BLaER1 treated with 17β-estradiol and CSF1 and Interleukin-3, amounts not matched to agents 10 nM and 100 nM (cell line): ENCODE measurements around the gene HMGB1.

Experiments used
- H3K27ac ChIP-seq, 11 experiments: shearing (Covaris generic); formaldehyde crosslinking; 2 replicates each; pipeline ENCODE4 v1.8.1; 2022
- H3K27me3 ChIP-seq, 11 experiments: shearing (Covaris generic); formaldehyde crosslinking; 2 replicates each; pipeline ENCODE4 v1.8.1; 2022
- H3K36me3 ChIP-seq, 11 experiments: shearing (Covaris generic); formaldehyde crosslinking; 2 replicates each; pipeline ENCODE4 v1.8.1; 2022
- H3K4me1 ChIP-seq, 10 experiments: shearing (Covaris generic); formaldehyde crosslinking; 2 replicates each; pipeline ENCODE4 v1.8.1; 2022
- H3K4me2 ChIP-seq, 11 experiments: shearing (Covaris generic); formaldehyde crosslinking; 2 replicates each; pipeline ENCODE4 v1.8.1; 2022
- H3K4me3 ChIP-seq, 10 experiments: shearing (Covaris generic); formaldehyde crosslinking; 2 replicates each; pipeline ENCODE4 v1.8.1; 2022
- H3K9ac ChIP-seq, 11 experiments: shearing (Covaris generic); formaldehyde crosslinking; 2 replicates each; pipeline ENCODE4 v1.8.1; 2022
- H3K9me3 ChIP-seq, 11 experiments: shearing (Covaris generic); formaldehyde crosslinking; replicated peaks in 1 of 11; 2 replicates each; pipeline ENCODE4 v1.8.1; 2022
- H4K20me1 ChIP-seq, 11 experiments: shearing (Covaris generic); formaldehyde crosslinking; 2 replicates each; pipeline ENCODE4 v1.8.1; 2022
- Cebpa-rat ChIP-seq, 11 experiments: shearing (Covaris generic); IDR thresholded peaks; 2 replicates each; pipeline ENCODE4 v1.8.1; 2022

HMGB1 gene

DNA sequence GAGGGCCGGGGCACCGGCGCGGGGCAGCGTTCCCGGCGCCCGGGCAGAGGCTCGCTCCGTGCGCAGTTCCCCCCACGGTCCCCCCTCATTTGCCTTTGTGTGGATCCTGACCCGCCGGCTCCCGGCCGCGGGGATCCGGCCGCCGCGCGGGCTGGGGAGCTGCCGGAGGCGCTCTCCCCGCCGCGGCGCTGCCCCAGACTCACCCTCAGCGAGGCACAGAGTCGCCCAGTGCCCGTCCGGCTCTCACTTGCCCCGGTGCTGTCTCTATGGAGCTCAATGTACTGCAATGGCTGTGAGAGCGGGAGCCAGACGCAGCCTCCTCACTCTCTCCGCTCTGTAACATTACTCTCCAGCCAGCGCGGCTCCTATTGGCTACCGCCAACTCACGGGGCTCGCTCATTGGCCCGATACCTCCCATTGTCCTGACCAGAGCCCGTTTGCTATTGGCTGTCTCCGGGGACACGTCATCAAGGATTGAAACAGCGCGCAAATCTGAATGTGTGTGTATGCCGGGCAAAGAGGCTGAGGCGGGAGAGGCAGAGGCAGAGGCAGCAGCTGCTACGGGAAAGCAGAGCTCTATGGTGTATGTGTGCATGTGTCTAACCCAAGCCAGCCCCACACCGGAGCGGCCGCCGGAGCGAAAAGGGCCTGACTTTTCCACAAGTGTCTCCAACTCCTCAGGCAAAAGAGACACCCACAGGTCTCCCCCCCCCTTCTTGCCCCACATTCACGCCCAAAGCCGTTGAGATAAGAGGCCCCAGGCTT, at the start of gene HMGB1:
TSS of gene HMGB1 (minus strand) at position 344 of the 765 bp plus-strand sequence. CDS start 2,256 bp downstream, outside the sequence.
- H3K9ac ChIP-seq, result peak within 1 kb of the TSS; percentile 98 to 100 (median 100)
- H3K4me1 ChIP-seq, result peaks cover 21 to 42% (median 40%) of the 10 kb centered on the region in 10 experiments
- peaks cover 0 to 34% (median 17%) of the 10 kb centered on the region in 11 experiments; a peak in 14 of 22 replicates for H4K20me1 ChIP-seq
- H3K4me2 ChIP-seq, result peak within 1 kb of the TSS; percentile 84 to 99 (median 94)
- H3K9me3 ChIP-seq, result no peaks in the 10 kb centered on the region
- peak within 1 kb of the TSS; percentile 98 to 100 (median 100) for H3K27ac ChIP-seq
- TF ChIP-seq Cebpa-rat (IDR thresholded peaks at IDR 0.05), result no peak
- H3K4me3 ChIP-seq, result peak within 1 kb of the TSS; percentile 85 to 100 (median 100)
- peaks cover 13 to 35% (median 28%) of the 10 kb centered on the region in 11 experiments; a peak in 21 of 22 replicates for H3K36me3 ChIP-seq
- H3K27me3 ChIP-seq, result no peaks in the 10 kb centered on the region

DNA sequence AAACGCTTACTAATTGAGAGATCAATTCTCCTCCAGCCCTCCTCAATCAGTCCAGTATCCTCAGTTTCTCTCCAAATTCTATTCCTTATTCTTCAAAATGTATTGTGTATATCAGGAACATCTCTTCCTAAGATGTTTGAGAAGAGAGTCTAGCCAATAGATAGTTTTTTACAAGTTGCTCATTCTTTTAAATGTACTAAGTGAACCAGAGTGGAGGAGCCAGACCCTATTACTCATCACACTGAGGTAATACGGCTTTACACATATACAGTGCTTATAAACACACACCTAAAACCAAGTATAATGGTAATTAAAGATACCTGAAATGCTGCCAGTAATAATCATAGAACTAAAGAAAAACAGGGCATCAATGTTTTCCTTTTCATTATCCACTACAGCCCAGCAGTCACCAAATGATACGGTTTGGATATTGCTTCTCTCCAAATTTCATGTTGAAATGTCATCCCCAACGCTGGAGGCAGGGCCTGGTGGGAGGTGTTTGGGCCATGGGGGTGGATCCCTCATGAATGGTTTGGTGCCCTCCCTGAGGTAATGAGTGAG, 45.2 kb upstream of the HMGB1 start:
- TF ChIP-seq Cebpa-rat (IDR thresholded peaks at IDR 0.05), result no peak
- Histone ChIP-seq H3K9me3 (no peaks in the 10 kb centered on the region), H4K20me1 (no peaks in the 10 kb centered on the region), H3K27ac (no peak overlapping the region), H3K27me3 (no peaks in the 10 kb centered on the region), H3K4me3 (no peak overlapping the region), H3K4me2 (no peak overlapping the region), H3K4me1 (no peaks in the 10 kb centered on the region), H3K36me3 (no peaks in the 10 kb centered on the region), H3K9ac (no peak overlapping the region)

DNA sequence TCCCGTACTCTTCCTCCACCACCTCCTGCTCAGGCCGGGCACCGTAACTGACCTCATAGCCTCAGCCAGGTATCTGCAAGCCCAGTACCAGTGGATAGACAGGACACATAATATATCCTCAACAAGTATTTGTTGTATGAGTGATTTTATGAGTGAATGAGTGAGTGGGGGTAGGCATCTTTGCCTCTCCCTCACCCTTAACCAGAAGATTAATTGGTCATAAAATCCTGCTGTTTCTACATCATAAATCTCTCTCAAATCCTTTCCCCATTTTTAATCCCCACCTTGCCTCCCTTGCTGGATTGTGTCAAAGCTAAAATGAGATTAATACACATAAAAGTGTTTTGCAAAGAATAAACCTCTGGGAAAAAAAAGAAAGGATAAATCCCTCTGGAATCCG, 44.4 kb upstream of the HMGB1 start:
- H3K4me1 ChIP-seq, result no peaks in the 10 kb centered on the region
- no peaks in the 10 kb centered on the region for H3K27me3 ChIP-seq
- H3K4me3 ChIP-seq, result no peak overlapping the region
- H3K36me3 ChIP-seq, result no peaks in the 10 kb centered on the region
- no peaks in the 10 kb centered on the region for H3K9me3 ChIP-seq
- H3K4me2 ChIP-seq, result no peak overlapping the region
- TF ChIP-seq Cebpa-rat (IDR thresholded peaks at IDR 0.05), result no peak
- no peak overlapping the region for H3K27ac ChIP-seq
- H4K20me1 ChIP-seq, result no peaks in the 10 kb centered on the region
- no peak overlapping the region for H3K9ac ChIP-seq

DNA sequence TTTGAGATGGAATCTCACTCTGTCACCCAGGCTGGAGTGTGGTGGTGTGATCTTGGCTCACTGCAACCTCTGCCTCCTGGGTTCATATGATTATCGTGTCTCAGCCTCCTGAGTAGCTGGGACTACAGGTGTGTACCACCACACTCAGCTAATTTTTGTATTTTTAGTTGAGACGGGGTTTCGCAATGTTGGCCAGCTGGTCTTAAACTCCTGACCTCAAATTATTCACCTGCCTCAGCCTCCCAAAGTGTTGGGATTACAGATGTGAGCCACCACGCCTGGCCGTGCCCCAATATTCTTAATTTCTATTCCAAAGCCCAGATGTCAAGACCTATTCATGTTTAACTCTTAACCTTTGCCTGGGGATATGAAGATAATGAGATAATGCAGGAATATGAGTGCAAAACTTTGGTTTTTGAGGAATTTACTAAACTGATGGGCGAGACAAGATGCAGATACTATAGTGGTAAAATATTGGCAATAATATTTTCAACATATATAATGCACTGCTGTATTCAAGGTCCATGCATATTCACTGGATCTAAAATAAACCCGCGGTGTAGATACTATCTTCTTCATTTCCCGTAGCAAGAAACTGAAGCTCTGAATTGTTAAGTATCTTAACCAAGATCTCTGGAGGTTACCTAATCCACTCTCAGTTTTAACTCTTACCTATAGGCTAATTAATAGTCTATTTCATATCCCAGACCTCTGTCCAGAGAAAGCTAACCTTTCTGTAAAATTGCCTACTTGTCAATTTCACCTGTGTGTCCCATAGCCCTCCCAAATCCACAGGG, 43.7 kb upstream of the HMGB1 start:
- no peaks in the 10 kb centered on the region for H3K36me3 ChIP-seq
- no peaks in the 10 kb centered on the region for H3K9me3 ChIP-seq
- no peaks in the 10 kb centered on the region for H3K27me3 ChIP-seq
- H4K20me1 ChIP-seq, result no peaks in the 10 kb centered on the region
- H3K9ac ChIP-seq, result no peak overlapping the region
- H3K4me3 ChIP-seq, result no peak overlapping the region
- H3K4me2 ChIP-seq, result no peak overlapping the region; a peak in 1 of 22 replicates
- TF ChIP-seq Cebpa-rat (IDR thresholded peaks at IDR 0.05), result 0 out of 22 replicates have a peak, but pooled peaks of 1 of the 11 experiments have one; percentile 15
- no peaks in the 10 kb centered on the region for H3K4me1 ChIP-seq
- H3K27ac ChIP-seq, result no peak overlapping the region

DNA sequence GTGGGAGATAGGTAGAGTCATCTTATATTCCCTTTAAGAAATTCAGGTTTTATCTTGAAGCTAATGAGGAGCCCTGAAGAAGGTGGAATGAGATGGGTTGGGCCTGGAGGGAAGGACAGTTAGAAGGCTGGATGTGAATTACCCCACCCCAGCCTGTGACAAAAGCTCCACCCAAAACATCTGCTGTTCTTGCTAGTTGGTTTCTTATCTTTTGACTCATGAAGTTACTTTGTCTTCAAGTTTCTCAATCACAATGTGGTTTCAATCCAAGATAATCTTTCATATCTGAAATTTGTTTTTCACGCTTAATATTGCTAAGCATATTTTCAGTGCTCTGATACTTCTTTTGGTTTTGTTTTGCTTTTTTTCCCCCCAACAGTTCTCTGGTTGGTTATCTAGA, 38.3 kb upstream of the HMGB1 start:
- Histone ChIP-seq H3K9ac (no peak overlapping the region), H3K4me2 (no peak overlapping the region), H3K27ac (no peak overlapping the region), H3K27me3 (no peaks in the 10 kb centered on the region), H3K9me3 (no peaks in the 10 kb centered on the region), H4K20me1 (no peaks in the 10 kb centered on the region), H3K4me3 (no peak overlapping the region), H3K36me3 (no peaks in the 10 kb centered on the region), H3K4me1 (peaks cover 0 to 13% (median 6%) of the 10 kb centered on the region in 10 experiments; a peak in 11 of 20 replicates)
- no peak for TF ChIP-seq Cebpa-rat (IDR thresholded peaks at IDR 0.05)

DNA sequence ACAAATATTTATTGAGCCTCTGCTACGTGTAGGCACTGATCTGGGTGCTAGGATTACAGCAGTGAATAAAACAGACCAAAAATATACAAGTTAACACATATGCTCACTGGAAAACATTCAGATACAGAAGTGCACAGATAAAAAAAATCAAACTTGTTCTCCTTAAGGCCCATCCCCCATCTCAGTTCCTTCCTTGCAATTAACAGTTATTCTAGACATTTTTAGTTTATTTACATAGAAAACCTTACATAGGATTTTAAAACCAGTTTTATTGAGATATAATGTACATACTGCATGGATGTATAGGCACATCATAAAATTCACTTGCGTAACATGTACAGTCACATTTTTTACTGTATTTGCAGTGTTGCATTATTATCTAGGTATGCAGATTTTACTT, 36.5 kb upstream of the HMGB1 start:
- no peaks in the 10 kb centered on the region for H3K27me3 ChIP-seq
- TF ChIP-seq Cebpa-rat (IDR thresholded peaks at IDR 0.05), result no peak
- H3K36me3 ChIP-seq, result no peaks in the 10 kb centered on the region
- H3K9ac ChIP-seq, result no peak overlapping the region
- no peak overlapping the region for H3K4me3 ChIP-seq
- no peaks in the 10 kb centered on the region for H4K20me1 ChIP-seq
- no peak overlapping the region for H3K27ac ChIP-seq
- peaks cover 0 to 15% (median 6%) of the 10 kb centered on the region in 10 experiments; a peak in 11 of 20 replicates for H3K4me1 ChIP-seq
- H3K9me3 ChIP-seq, result no peaks in the 10 kb centered on the region
- H3K4me2 ChIP-seq, result no peak overlapping the region

DNA sequence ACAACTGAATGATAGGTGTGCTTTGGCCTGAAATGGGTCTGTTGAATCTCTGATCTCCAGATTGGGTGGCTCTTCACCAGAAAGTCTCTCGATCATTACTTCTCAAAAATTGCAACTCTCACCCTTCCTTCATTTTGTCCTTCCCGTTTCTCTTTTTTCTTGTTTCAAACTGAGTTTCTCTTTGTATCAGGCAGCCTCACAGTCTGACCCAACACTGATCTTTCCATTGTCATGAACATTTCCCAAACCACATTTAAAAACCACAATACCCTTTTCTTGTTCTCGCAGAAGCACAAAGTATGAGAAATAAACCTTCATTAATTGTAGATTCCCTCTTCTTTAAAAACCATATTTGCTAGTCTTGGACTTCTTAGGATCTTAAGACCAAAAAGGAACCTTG, 33.6 kb upstream of the HMGB1 start:
- H3K4me2 ChIP-seq, result peak overlapping the region in 7 of 11 experiments; percentile 1 to 66 (median 35); a peak in 5 of 22 replicates
- no peaks in the 10 kb centered on the region for H3K36me3 ChIP-seq
- no peak for TF ChIP-seq Cebpa-rat (IDR thresholded peaks at IDR 0.05)
- no peaks in the 10 kb centered on the region for H4K20me1 ChIP-seq
- H3K4me1 ChIP-seq, result peaks cover 0 to 15% (median 6%) of the 10 kb centered on the region in 10 experiments; a peak in 11 of 20 replicates
- no peak overlapping the region for H3K27ac ChIP-seq
- no peak overlapping the region for H3K4me3 ChIP-seq
- no peak overlapping the region for H3K9ac ChIP-seq
- H3K27me3 ChIP-seq, result no peaks in the 10 kb centered on the region
- H3K9me3 ChIP-seq, result no peaks in the 10 kb centered on the region

DNA sequence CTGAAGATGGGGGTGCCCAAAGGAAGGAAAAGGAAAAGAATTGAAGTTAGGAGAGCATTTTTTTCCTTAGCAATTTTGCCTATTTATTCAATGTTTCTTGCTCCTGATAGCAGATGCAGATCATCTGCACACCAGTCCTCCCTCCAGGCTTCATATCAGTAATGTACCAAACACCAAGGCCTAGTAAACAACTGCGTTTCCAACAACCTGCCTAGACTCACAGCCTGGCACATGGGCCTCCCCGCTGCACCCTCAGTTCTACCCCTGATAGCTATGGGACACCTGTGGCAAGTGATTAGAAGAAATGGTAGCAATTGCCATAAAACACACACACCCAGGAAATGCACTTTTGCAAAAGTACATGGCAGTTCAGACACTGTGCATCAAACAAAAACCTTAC, 30.4 kb upstream of the HMGB1 start:
- Histone ChIP-seq H3K27ac (no peak overlapping the region), H3K27me3 (no peaks in the 10 kb centered on the region), H3K4me2 (no peak overlapping the region), H3K36me3 (no peaks in the 10 kb centered on the region), H3K9me3 (no peaks in the 10 kb centered on the region), H4K20me1 (no peaks in the 10 kb centered on the region), H3K4me3 (no peak overlapping the region), H3K9ac (no peak overlapping the region), H3K4me1 (peaks cover 0 to 15% (median 6%) of the 10 kb centered on the region in 10 experiments; a peak in 11 of 20 replicates)
- TF ChIP-seq Cebpa-rat (IDR thresholded peaks at IDR 0.05), result no peak

DNA sequence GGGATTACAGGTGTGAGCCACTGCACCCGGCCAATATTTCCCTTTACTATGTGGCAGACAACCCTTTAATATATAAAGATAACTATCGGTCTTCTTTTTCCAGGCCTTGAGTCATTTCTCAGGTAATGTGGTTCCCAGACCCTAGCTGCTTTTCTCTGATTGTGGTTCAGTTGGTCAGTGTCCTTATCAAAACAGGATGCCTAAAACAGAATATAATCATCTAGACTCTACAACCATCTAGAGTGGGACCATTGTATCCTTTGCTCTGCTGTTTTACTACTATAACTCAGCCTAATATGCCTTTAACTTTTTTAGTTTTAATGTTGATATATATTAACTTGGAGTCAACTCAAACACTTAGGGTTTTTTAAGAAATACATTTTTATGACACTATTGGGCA, 30.0 kb upstream of the HMGB1 start:
- H3K4me2 ChIP-seq, result no peak overlapping the region
- H3K9me3 ChIP-seq, result no peaks in the 10 kb centered on the region
- H3K4me3 ChIP-seq, result no peak overlapping the region
- no peaks in the 10 kb centered on the region for H4K20me1 ChIP-seq
- no peaks in the 10 kb centered on the region for H3K36me3 ChIP-seq
- H3K4me1 ChIP-seq, result peaks cover 0 to 15% (median 6%) of the 10 kb centered on the region in 10 experiments; a peak in 11 of 20 replicates
- TF ChIP-seq Cebpa-rat (IDR thresholded peaks at IDR 0.05), result no peak
- no peaks in the 10 kb centered on the region for H3K27me3 ChIP-seq
- no peak overlapping the region for H3K27ac ChIP-seq
- no peak overlapping the region for H3K9ac ChIP-seq
